ENCODE measurements around the gene FRAS1. TPM values are rescaled to one million over a fixed set of nuclear protein-coding genes. Genes with fewer than 3 reads are reported as not detected.
A peak's percentile ranks its signal among the peaks of the same experiment; 100 is the strongest.

FRAS1 gene
- total RNA-seq, 1 donor from 2014 or later = 24.6 TPM

DNA sequence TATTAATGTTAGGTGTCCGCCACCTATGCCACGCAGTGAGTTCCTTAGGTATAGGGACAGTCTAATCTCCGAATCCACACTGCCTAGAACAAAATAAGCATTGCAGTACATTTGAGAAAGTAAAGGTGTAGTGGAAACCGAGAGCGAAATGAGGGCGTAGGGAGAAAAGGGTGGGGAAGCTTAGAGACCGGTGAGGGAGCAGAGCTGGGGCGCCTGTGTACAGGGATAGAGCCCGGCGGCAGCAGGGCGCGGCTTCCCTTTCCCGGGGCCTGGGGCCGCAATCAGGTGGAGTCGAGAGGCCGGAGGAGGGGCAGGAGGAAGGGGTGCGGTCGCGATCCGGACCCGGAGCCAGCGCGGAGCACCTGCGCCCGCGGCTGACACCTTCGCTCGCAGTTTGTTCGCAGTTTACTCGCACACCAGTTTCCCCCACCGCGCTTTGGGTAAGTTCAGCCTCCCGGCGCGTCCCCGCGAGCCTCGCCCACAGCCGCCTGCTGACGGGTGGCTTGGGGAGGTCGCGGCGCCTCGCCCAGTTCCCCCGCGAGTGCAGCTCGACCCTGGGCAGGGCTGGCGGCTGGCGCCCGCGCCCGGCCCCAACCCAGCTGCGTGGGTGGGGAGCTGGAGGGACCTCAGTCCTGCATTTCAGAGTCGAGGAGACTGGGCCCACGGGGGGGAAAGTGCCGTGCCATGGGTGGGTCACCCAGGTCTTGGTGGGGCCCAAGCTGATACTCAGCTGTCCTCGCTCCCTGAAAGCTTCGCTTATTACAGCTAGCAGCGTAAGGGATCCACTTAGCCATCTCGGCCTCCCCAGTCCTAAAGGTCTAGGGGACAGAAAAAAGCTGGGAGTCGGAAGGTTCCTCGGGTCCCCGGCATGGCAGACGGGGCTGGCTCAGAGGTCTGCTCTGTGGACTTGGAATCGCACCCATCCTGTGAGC is 494.6 kb downstream of the FRAS1 start, which contains the start of gene ANXA3:
Gene ANXA3, plus strand, starts transcription at position 351 of the 932 bp plus-strand sequence. CDS start 2,704 bp downstream, outside the sequence.
- no peaks in the 10 kb centered on the region for H3K27me3 Mint-ChIP-seq (ENCODE audit: low read depth, unreplicated experiment)
- TF ChIP-seq, protein P1, sequence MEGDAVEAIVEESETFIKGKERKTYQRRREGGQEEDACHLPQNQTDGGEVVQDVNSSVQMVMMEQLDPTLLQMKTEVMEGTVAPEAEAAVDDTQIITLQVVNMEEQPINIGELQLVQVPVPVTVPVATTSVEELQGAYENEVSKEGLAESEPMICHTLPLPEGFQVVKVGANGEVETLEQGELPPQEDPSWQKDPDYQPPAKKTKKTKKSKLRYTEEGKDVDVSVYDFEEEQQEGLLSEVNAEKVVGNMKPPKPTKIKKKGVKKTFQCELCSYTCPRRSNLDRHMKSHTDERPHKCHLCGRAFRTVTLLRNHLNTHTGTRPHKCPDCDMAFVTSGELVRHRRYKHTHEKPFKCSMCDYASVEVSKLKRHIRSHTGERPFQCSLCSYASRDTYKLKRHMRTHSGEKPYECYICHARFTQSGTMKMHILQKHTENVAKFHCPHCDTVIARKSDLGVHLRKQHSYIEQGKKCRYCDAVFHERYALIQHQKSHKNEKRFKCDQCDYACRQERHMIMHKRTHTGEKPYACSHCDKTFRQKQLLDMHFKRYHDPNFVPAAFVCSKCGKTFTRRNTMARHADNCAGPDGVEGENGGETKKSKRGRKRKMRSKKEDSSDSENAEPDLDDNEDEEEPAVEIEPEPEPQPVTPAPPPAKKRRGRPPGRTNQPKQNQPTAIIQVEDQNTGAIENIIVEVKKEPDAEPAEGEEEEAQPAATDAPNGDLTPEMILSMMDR (IDR thresholded peaks at IDR 0.05; ENCODE audit: insufficient read depth, low read depth, low read length) = no peak
- TF ChIP-seq EZH2 (IDR thresholded peaks at IDR 0.05; ENCODE audit: insufficient read depth, low read length) = no peak
- Histone ChIP-seq H3K9me3 (ENCODE audit: insufficient read depth, low read depth, low read length) (no peaks in the 10 kb centered on the region), H4K20me1 (ENCODE audit: insufficient read depth, low read length) (no peaks in the 10 kb centered on the region), H3K79me2 (ENCODE audit: insufficient read depth, low read length) (no peaks in the 10 kb centered on the region), H3K4me3 (ENCODE audit: insufficient read depth, low read depth, low read length) (peak within 1 kb of the TSS; percentile 57), H2AFZ (ENCODE audit: low read depth, low read length) (peak within 1 kb of the TSS; percentile 77), H3K27me3 (ENCODE audit: insufficient read depth, low read length) (no peaks in the 10 kb centered on the region), H3K27ac (ENCODE audit: low read depth, low read length) (peak within 1 kb of the TSS; percentile 76), H3K4me1 (ENCODE audit: insufficient read depth, low read length) (peaks cover 18% of the 10 kb centered on the region), H3K9ac (ENCODE audit: low read length) (peak within 1 kb of the TSS; percentile 80), H3K4me2 (ENCODE audit: low read length) (peak within 1 kb of the TSS; percentile 89), H3K36me3 (ENCODE audit: insufficient read depth, low read length) (no peaks in the 10 kb centered on the region)
- H3K27ac Mint-ChIP-seq (ENCODE audit: unreplicated experiment) = peak within 1 kb of the TSS; percentile 92
- DNase-seq (ENCODE audit: low read depth) (no peak), FAIRE-seq (no peak)
- H3K4me1 Mint-ChIP-seq (ENCODE audit: low read depth, unreplicated experiment) = peaks cover 24% of the 10 kb centered on the region
- no peaks in the 10 kb centered on the region for H3K9me3 Mint-ChIP-seq (ENCODE audit: unreplicated experiment)
- peaks cover 6% of the 10 kb centered on the region for H3K36me3 Mint-ChIP-seq (ENCODE audit: low read depth, unreplicated experiment)
- H3K4me3 Mint-ChIP-seq (ENCODE audit: unreplicated experiment) = peak within 1 kb of the TSS; percentile 90

DNA sequence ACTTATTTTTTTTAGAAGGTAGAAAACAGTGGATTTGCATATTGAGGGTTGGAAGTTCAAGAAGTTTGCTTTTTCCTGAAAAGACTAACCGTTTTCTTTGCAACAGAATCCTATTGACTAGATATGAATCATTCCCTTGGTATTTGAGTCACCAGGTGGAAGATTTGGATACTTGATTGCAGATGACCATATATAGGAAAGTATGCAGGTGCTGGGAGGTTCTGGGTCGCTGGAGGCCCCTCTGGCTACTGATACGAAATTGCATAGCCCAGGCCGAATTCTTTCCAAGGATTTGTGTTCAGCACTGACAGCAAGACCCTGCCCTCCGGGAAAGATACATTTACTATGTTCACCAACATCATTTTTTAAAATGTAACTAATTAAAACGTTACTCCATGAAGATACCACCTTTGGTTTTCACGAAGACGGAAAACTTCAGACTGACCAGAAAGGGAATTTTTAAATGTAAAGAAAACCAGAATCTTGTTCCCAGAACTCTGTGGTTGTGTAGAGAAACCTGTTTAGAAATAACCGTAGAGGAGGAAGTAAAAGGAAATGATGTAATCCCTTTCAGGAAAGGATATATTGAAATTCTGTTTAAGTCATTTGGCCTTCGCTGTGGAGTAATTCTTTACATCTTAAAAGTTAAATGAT is 495.4 kb downstream of the FRAS1 start:
- Mint-ChIP-seq H3K36me3 (ENCODE audit: low read depth, unreplicated experiment) (peaks cover 6% of the 10 kb centered on the region), H3K4me1 (ENCODE audit: low read depth, unreplicated experiment) (peaks cover 24% of the 10 kb centered on the region), H3K4me3 (ENCODE audit: unreplicated experiment) (peak overlapping the region; percentile 76), H3K27ac (ENCODE audit: unreplicated experiment) (peak overlapping the region; percentile 92), H3K9me3 (ENCODE audit: unreplicated experiment) (no peaks in the 10 kb centered on the region), H3K27me3 (ENCODE audit: low read depth, unreplicated experiment) (no peaks in the 10 kb centered on the region)
- peak overlapping the region; percentile 76 for H3K27ac ChIP-seq (ENCODE audit: low read depth, low read length)
- H2AFZ ChIP-seq (ENCODE audit: low read depth, low read length) = no peak overlapping the region
- H3K36me3 ChIP-seq (ENCODE audit: insufficient read depth, low read length) = no peaks in the 10 kb centered on the region
- H3K27me3 ChIP-seq (ENCODE audit: insufficient read depth, low read length) = no peaks in the 10 kb centered on the region
- no peak for TF ChIP-seq EZH2 (IDR thresholded peaks at IDR 0.05; ENCODE audit: insufficient read depth, low read length)
- TF ChIP-seq, protein P1 (IDR thresholded peaks at IDR 0.05; ENCODE audit: insufficient read depth, low read depth, low read length) = no peak
- H3K9ac ChIP-seq (ENCODE audit: low read length) = peak overlapping the region; percentile 80
- peak overlapping the region; percentile 57 for H3K4me3 ChIP-seq (ENCODE audit: insufficient read depth, low read depth, low read length)
- no peaks in the 10 kb centered on the region for H3K9me3 ChIP-seq (ENCODE audit: insufficient read depth, low read depth, low read length)
- H3K79me2 ChIP-seq (ENCODE audit: insufficient read depth, low read length) = no peaks in the 10 kb centered on the region
- H3K4me2 ChIP-seq (ENCODE audit: low read length) = peak overlapping the region; percentile 89
- FAIRE-seq (no peak), DNase-seq (ENCODE audit: low read depth) (peak; percentile 64)
- H3K4me1 ChIP-seq (ENCODE audit: insufficient read depth, low read length) = peaks cover 18% of the 10 kb centered on the region
- H4K20me1 ChIP-seq (ENCODE audit: insufficient read depth, low read length) = no peaks in the 10 kb centered on the region
